Stimulated activated effector memory CD8-positive, alpha-beta T cell treated with anti-CD3 and anti-CD28 coated beads, Interleukin-12 subunit alpha, Interleukin-12 subunit beta, amount 100 ng/mL, for 72 hours (primary cell): ENCODE data around the gene FAM227B.
A peak's percentile ranks its signal among the peaks of the same experiment; 100 is the strongest.
"Not testable (repeated sequence)": the region's sequence is repeated elsewhere in the genome, so short reads cannot be mapped to it uniquely, and the experiment has no call there.

Experiments
- ATAC-seq: fragments of 150-1000 bp; cut with Tn5 transposase; 2 replicates; pipeline ENCODE4 v1.10.0; 2021
- DNase-seq, 2 donors: peaks; one replicate each; pipeline ENCODE4 v3.0.0; 2021 to 2022; ENCODE audit warnings: low spot score in 2 of 2
- H3K27ac Mint-ChIP-seq: one replicate; pipeline ENCODE4 v1.8.0; 2022; ENCODE audit warnings: mild to moderate bottlenecking, mixed read lengths
- H3K36me3 Mint-ChIP-seq: one replicate; pipeline ENCODE4 v1.8.0; 2022; ENCODE audit warnings: mild to moderate bottlenecking, mixed read lengths
- H3K4me1 Mint-ChIP-seq: one replicate; pipeline ENCODE4 v1.8.0; 2022; ENCODE audit warnings: mixed read lengths
- H3K4me3 Mint-ChIP-seq: one replicate; pipeline ENCODE4 v1.8.0; 2022; ENCODE audit warnings: mild to moderate bottlenecking, mixed read lengths
- H3K9me3 Mint-ChIP-seq: one replicate; pipeline ENCODE4 v1.8.0; 2022; ENCODE audit warnings: mixed read lengths

FAM227B gene

DNA sequence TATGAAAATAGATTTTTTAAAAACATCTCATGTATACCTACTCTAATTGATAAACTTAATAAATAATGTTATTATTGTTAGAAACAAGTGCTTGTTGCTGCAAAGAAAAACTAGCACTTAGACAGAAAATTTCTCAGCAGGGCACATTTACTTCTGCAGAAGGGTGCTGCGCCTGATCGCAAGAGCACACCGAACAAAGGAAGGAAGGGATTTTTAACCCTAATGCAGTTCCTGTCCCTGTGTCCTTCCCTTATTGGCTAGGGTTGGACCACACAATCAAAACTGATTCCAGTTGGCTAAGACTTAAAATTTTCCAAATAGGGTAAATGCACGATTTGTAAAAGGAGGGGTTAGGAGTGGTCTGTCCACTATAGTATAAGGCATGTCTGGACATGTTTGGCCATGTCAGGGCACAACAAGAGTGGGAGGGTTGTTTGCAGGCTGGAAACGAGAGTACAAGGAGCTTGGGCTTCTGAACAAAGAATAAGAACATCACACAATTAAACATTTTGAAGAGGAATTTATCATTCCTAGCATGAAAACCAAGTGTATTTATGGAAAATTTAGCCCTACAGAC, 4.9 kb upstream of the FAM227B start:
- Mint-ChIP-seq H3K4me3 (no peak overlapping the region), H3K4me1 (peaks cover 25% of the 10 kb centered on the region), H3K27ac (no peak overlapping the region), H3K36me3 (peaks cover 40% of the 10 kb centered on the region), H3K9me3 (peaks cover 3% of the 10 kb centered on the region)
- DNase-seq (no peak), ATAC-seq (no peak)

DNA sequence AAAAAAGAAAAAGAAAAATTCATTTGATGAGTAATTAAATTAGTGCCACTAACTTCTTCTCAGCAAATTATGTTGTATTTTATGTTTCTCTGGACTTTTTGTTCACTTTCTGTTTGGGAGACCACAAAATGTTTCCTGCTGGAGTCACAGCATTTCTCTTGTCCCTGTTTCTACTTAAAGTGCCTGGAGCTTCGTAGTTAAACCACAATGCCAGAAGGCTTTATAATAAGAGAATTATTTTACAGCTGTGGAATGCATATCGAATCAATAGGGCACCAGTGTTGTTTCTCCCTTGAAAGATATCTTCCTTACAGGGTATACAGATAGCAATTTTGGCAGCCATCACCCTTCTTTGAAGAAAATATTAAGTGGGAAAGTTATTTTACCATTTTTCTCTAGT, 3.4 kb upstream of the FAM227B start:
- Mint-ChIP-seq H3K4me1 (peaks cover 33% of the 10 kb centered on the region), H3K4me3 (no peak overlapping the region), H3K9me3 (peaks cover 3% of the 10 kb centered on the region), H3K27ac (no peak overlapping the region), H3K36me3 (peaks cover 39% of the 10 kb centered on the region)
- DNase-seq = no peak
- ATAC-seq = no peak

DNA sequence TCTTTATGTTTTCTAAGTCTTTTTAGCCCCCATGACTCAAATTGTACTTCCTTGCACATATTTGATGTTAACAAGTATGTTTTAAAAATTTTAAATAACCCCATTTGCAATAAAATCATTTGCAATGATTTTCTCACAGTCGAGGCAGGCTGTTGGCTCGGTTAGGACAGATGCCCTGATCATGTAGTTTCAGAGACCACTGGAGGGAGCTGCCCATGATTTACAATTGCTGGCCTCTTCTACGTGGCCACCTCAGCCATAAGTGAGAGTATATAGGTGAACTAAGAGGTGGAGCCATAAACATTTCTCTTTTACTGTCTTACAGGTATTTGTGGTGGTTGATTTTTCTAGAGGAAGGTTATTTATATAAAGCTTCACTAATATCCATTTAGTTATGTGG, 1.9 kb upstream of the FAM227B start:
- H3K36me3 Mint-ChIP-seq = peaks cover 28% of the 10 kb centered on the region
- no peak overlapping the region for H3K27ac Mint-ChIP-seq
- peaks cover 3% of the 10 kb centered on the region for H3K9me3 Mint-ChIP-seq
- H3K4me1 Mint-ChIP-seq = peaks cover 33% of the 10 kb centered on the region
- ATAC-seq = no peak
- H3K4me3 Mint-ChIP-seq = peak overlapping the region; percentile 90
- DNase-seq = no peak

DNA sequence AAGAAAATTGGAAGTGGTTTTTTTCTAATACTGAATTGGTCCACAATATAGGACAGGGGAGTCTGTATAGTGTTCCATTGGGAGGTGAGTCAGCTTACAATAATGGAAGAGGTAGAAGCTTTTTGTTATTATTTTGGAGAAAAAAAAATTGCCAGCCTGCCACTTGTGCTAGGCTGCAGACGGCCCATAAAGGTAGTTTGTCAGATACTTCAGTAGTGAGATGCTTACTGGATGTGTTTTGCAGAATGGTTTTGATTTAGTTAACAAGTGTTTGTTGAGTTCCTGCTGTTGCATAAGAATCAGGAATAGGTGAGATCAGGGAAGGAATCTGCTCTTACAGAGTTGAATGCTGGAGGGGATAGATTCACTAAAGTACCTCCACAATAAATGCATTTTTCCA, 1.3 kb upstream of the FAM227B start:
- ATAC-seq (no peak), DNase-seq (no peak)
- Mint-ChIP-seq H3K36me3 (peaks cover 28% of the 10 kb centered on the region), H3K4me1 (peaks cover 33% of the 10 kb centered on the region), H3K4me3 (peak overlapping the region; percentile 90), H3K27ac (peak overlapping the region; percentile 95), H3K9me3 (peaks cover 3% of the 10 kb centered on the region)

DNA sequence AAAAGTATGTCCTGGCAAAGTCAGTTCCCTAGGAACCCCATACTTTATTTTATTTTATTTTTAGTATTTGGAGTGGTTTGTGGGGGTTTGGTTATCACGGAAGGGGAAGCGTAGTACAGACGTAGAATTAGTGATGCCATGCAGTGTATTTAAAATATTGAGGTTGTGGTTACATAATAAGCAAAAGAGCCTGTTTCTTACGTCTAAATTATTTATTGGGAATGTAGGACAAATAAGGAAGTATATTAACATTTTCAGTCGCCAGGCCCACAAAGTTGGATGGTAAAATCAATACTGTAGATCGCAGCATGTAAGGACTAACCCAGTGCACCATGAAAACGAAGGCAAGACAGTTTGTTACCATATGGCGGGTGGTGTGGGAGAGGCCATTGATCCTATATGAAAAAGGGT, 788 bp upstream of the FAM227B start:
- peaks cover 23% of the 10 kb centered on the region for H3K36me3 Mint-ChIP-seq
- no peak for ATAC-seq
- H3K9me3 Mint-ChIP-seq = peaks cover 3% of the 10 kb centered on the region
- H3K4me1 Mint-ChIP-seq = peaks cover 33% of the 10 kb centered on the region
- peak overlapping the region; percentile 95 for H3K27ac Mint-ChIP-seq
- DNase-seq = no peak
- H3K4me3 Mint-ChIP-seq = peak overlapping the region; percentile 90

DNA sequence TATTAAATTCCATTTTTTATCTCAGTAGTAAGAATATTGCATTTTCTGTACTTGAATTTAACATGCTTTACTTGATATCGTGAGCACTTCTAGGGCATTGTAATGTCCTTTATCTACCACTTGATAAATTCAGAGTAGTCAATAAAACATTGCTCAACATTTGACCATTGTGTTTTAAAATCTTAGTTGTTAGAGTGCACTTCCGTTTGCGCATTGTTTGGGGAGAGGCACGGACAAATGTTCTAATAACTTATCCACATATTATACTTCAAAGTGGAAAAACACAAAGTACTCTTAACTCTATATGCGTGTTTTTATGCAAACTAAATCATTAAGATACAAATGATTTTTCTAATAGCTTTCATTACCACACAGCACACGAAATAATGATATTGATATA, 419 bp downstream of the FAM227B start:
- H3K27ac Mint-ChIP-seq = peak overlapping the region; percentile 95
- DNase-seq (no peak), ATAC-seq (no peak)
- no peaks in the 10 kb centered on the region for H3K9me3 Mint-ChIP-seq
- peaks cover 33% of the 10 kb centered on the region for H3K4me1 Mint-ChIP-seq
- H3K4me3 Mint-ChIP-seq = peak overlapping the region; percentile 90
- peaks cover 11% of the 10 kb centered on the region for H3K36me3 Mint-ChIP-seq

DNA sequence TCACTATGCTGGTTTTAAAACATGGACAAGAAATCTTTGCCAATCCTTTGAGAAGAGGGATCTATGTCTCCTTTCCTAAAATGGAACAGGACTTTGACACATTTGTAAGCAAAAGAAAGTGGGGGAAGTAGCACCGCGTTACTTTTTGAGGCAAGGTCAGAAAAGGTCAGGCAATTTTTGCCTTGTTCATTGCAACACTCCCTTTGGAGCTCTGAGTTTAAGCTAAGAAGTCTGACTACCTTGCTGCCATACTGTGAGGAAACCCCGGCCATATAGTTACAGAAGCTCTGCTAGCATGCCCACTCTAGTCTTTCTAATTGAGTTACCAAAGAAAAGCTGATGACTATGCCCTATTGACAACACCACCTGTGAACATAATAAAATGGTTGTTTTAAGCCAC, 1.4 kb downstream of the FAM227B start:
- Mint-ChIP-seq H3K36me3 (peaks cover 7% of the 10 kb centered on the region), H3K27ac (no peak overlapping the region), H3K9me3 (peaks cover 7% of the 10 kb centered on the region), H3K4me3 (no peak overlapping the region), H3K4me1 (peaks cover 33% of the 10 kb centered on the region)
- ATAC-seq (no peak), DNase-seq (no peak)

DNA sequence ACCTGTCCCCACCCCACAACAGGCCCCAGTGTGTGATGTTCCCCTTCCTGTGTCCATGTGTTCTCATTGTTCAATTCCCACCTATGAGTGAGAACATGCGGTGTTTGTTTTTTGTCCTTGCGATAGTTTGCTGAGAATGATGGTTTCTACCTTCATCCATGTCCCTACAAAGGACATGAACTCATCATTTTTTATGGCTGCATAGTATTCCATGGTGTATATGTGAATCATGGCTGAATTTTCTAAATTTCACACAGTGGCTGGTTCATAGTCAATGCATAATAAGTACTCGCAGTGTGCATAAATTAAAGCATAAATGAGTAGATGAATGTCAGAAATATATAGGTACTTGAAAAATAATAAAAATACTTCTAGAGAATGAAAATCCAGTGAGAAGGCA, 8.4 kb downstream of the FAM227B start:
- not testable (repeated sequence) for DNase-seq, H3K4me3 Mint-ChIP-seq, H3K4me1 Mint-ChIP-seq, H3K36me3 Mint-ChIP-seq, H3K27ac Mint-ChIP-seq, ATAC-seq
- H3K9me3 Mint-ChIP-seq = peaks cover 11% of the 10 kb centered on the region

DNA sequence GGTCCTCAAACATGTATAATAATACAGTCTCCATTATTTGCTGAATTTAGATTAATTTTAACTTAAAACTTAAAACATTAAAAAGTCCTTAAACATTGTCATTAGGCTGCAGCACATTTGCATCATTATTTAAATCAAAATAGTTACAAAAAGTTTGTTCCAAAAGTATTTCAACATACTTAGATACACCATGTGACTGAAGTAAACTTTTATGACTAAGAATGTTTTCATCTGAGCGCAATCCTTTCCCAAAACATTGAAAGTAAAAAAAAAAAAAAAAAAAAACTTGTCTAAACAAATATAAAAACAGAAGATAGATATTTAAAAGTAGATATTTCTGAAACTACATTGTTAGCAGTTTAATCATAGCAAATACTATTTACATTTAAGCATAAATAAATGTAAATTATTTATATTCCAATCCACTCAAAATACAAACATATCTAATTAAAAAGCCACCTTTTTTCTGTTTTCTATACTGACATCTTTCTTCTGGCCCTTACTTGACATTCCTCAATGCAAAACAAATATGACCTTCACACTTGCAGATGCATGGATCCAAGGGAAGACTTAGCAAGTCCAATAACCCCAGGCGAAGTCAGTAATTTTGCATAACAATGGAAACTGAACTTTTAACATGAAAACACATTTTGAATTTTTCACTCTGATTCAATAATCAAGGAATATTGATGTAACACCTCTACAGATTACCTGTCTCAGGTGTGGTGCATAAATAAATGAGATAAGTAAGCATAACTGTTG, 10.3 kb downstream of the FAM227B start:
- no peak overlapping the region for H3K4me3 Mint-ChIP-seq
- no peaks in the 10 kb centered on the region for H3K4me1 Mint-ChIP-seq
- ATAC-seq (no peak), DNase-seq (no peak)
- H3K36me3 Mint-ChIP-seq = no peaks in the 10 kb centered on the region
- H3K27ac Mint-ChIP-seq = no peak overlapping the region
- peaks cover 11% of the 10 kb centered on the region for H3K9me3 Mint-ChIP-seq

DNA sequence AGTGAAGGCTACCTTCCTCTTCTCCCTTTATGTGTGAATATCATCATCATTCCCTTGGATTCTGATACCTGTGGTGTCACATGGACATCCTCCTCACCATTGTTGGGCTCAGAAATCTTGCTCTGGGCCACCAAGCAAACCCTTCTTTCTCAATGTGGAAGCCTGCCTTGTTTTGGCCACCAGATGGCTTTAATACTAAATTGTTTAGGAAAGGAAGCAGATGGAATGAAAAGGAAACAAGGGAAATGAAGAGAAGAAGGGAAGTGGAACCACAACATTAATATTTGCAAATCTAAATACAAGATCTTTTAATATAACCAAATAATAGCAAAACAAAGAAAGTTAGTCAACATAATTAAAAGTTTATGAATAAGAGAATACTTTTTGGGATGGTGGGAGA, 14.0 kb downstream of the FAM227B start:
- H3K4me1 Mint-ChIP-seq = no peaks in the 10 kb centered on the region
- ATAC-seq (no peak), DNase-seq (no peak)
- H3K36me3 Mint-ChIP-seq = no peaks in the 10 kb centered on the region
- no peak overlapping the region for H3K4me3 Mint-ChIP-seq
- peaks cover 17% of the 10 kb centered on the region for H3K9me3 Mint-ChIP-seq
- H3K27ac Mint-ChIP-seq = no peak overlapping the region

DNA sequence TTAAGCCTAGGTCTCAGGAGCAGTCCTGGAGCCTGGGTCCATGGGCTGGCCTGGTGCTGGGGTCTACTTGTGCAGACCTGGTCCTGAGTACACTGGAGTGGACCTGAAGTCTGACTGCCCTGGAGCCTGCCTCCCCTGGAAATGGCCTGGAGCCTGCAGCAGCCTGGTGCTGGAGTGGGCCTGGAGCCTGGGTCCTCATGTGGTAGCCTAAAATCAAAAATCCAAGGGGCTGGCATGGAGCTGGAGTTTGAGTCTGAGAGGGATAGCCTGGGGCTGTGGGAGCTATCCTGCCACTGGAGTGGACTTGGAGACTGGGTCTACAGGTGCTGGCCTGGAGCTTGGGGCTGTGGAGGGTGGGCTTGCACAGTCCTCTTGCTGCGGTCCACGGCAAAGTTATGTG, 15.0 kb downstream of the FAM227B start:
- no peak for DNase-seq
- no peak overlapping the region for H3K4me3 Mint-ChIP-seq
- no peak overlapping the region for H3K27ac Mint-ChIP-seq
- no peaks in the 10 kb centered on the region for H3K36me3 Mint-ChIP-seq
- no peak for ATAC-seq
- no peaks in the 10 kb centered on the region for H3K4me1 Mint-ChIP-seq
- H3K9me3 Mint-ChIP-seq = peaks cover 21% of the 10 kb centered on the region

DNA sequence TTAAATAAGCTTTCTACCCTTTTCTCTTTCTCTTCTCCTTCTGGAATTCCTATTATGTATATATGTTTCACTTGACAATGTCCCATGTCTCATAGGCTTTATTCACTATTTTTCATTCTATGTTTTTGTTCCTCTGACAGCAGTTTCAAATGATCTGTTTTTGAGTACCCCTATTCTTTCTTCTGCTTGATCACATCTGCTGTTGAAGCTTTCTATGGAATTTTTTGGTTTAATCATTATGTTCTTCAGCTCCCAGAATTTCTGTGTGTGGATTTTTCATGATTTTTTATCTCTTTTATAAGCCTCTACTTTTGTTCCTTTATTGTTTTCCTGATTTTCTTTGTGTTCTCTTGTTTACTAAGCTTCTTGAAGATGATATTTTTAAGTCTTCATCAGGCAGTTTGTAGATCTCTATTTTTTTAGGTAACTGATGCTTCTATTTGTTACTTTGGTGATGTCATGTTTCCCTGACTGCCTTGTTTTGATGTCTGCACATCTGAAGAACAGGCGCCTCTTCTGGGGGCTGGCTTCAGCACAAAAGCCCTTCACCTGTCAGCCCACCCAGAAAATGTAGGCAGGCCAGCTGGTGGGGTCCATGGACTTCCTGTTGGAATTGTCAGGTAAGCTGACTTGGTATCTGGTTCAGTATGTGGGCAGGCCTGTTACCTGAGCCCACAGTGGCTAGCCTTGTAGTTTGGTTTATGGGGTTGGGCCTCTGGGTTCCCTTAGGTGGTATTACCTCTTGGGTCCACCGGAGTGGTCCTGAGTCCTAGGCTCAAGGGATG, 15.8 kb downstream of the FAM227B start:
- Mint-ChIP-seq H3K4me1 (no peaks in the 10 kb centered on the region), H3K9me3 (peaks cover 25% of the 10 kb centered on the region), H3K4me3 (no peak overlapping the region), H3K27ac (no peak overlapping the region), H3K36me3 (no peaks in the 10 kb centered on the region)
- DNase-seq (no peak), ATAC-seq (no peak)

DNA sequence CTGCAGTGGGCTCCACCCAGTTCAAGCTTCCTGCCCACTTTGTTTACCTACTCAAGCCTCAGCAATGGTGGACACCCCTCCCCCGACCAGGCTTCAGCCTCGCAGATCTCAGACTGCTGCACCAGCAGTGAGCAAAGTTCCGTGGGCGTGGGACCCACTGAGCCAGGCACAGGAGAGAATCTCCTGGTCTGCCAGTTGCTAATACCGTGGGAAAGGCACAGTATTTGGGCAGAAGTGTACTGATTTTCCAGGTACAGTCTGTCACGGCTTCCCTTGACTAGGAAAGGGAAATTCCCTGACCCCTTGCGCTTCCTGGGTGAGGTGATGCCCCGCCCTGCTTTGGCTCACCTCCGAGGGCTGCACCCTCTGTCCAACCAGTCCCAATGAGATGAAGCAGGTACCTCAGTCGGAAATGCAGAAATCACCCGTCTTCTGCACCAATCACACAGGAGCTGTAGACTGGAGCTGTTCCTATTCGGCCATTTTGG, 27.7 kb downstream of the FAM227B start:
- H3K9me3 Mint-ChIP-seq = peaks cover 11% of the 10 kb centered on the region
- DNase-seq, ATAC-seq, H3K36me3 Mint-ChIP-seq, H3K4me1 Mint-ChIP-seq, H3K27ac Mint-ChIP-seq, H3K4me3 Mint-ChIP-seq: not testable (repeated sequence)

DNA sequence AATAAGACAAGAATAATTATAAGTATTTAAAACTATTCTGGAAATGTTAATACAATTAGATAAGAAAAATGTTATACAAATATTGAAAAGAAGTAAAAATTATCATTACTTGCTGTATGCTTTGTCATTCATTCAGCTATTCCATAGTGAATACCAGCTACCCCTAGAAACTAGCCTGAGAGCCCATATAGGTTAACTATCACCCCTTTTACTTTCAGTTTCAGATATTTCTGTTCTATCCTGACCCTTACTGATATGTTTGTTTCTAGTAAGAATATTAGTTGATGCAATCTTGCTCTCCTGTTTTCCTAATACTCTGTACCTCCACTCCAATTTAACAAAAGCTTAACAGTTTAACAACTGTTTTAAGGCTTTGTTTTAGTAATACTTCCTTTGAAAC, 31.6 kb downstream of the FAM227B start:
- DNase-seq = no peak
- H3K36me3 Mint-ChIP-seq = no peaks in the 10 kb centered on the region
- no peaks in the 10 kb centered on the region for H3K4me1 Mint-ChIP-seq
- H3K9me3 Mint-ChIP-seq = no peaks in the 10 kb centered on the region
- ATAC-seq = no peak
- no peak overlapping the region for H3K27ac Mint-ChIP-seq
- no peak overlapping the region for H3K4me3 Mint-ChIP-seq

DNA sequence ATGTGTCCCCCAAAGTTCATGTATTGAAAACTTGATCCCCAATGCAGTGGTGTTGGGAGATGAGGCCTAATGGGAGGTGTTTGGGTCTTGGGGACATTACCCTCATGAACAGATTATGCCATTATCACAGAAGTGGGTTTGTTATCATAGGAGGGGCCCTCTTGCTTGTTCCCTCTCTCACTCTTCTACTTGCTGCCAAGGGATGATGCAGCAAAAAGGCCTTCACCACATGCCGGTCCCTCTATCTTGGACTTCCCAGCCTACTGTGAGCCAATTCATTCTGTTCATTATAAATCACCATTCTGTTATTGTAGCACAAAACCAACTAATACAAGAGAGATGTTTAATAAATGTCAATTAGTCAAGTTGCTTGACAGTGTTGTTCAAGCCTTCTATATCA, 47.2 kb downstream of the FAM227B start:
- no peak for ATAC-seq
- peaks cover 6% of the 10 kb centered on the region for H3K36me3 Mint-ChIP-seq
- H3K27ac Mint-ChIP-seq = no peak overlapping the region
- no peaks in the 10 kb centered on the region for H3K4me1 Mint-ChIP-seq
- peaks cover 34% of the 10 kb centered on the region for H3K9me3 Mint-ChIP-seq
- DNase-seq = no peak
- no peak overlapping the region for H3K4me3 Mint-ChIP-seq

DNA sequence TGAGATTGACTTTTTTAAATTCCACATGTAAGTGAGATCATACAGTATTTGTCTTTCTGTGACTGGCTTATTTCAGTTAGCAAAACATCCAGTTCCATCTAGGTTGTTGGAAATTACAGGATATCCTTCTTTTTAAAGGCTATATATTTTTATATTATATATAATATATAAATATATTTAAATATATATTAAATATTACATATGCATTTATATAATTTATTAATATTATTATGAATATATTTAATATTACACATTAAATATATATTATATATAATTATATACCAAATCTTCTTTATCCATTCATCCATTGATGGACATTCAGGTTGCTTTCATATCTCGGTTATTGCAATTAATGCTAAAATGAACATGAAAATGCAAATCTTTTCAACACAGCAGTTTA, 49.9 kb downstream of the FAM227B start:
- Mint-ChIP-seq H3K36me3 (peaks cover 6% of the 10 kb centered on the region), H3K9me3 (peaks cover 34% of the 10 kb centered on the region), H3K4me3 (no peak overlapping the region), H3K27ac (no peak overlapping the region), H3K4me1 (no peaks in the 10 kb centered on the region)
- ATAC-seq = no peak
- DNase-seq = no peak
